ENCODE measurements around the gene SEL1L.

SEL1L gene

DNA sequence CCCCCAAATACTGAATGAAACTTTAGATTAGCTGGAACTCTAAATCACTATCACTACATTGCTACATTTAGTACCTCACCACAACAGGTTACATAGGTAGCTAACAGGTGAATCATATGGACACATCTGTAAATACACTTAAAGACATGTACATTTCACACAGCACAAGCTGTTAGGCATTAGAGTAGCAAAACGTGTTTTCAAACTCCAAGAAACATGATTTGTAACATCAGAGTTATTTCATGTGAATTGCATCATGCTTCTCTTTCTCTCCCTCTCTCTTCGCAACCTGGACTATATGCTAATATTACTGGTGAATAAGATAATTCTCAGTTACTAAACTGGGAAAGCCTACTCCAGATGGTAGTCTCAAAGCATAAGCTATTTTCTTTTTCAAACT, 4.3 kb downstream of the SEL1L start:
- TF ChIP-seq, protein P1, sequence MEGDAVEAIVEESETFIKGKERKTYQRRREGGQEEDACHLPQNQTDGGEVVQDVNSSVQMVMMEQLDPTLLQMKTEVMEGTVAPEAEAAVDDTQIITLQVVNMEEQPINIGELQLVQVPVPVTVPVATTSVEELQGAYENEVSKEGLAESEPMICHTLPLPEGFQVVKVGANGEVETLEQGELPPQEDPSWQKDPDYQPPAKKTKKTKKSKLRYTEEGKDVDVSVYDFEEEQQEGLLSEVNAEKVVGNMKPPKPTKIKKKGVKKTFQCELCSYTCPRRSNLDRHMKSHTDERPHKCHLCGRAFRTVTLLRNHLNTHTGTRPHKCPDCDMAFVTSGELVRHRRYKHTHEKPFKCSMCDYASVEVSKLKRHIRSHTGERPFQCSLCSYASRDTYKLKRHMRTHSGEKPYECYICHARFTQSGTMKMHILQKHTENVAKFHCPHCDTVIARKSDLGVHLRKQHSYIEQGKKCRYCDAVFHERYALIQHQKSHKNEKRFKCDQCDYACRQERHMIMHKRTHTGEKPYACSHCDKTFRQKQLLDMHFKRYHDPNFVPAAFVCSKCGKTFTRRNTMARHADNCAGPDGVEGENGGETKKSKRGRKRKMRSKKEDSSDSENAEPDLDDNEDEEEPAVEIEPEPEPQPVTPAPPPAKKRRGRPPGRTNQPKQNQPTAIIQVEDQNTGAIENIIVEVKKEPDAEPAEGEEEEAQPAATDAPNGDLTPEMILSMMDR (conservative IDR thresholded peaks at IDR 0.05; ENCODE audit: low read length) = no peak
- peak; percentile 78 for DNase-seq (ENCODE audit: low read depth)
- no peak overlapping the region for H3K4me3 ChIP-seq (ENCODE audit: low read length)

DNA sequence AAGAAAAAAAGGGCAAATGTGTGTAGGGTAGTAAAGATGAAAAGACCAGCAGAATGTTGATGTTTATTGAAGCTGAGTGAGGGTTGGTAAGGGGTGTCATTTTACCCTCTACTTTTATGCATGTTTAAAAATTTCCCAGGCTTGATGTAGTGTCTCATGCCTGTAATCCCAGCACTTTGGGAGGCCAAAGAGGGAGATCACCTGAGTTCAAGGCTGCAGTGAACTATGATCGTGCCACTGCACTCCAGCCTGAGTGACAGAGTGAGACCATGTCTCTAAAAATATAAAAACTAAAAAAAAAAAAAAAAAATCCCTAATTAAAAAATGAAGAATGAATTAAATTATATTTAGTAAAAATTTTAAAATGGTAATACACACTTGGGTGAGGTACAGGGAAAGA, 8.5 kb downstream of the SEL1L start:
- no peak overlapping the region for H3K4me3 ChIP-seq (ENCODE audit: low read length)
- no peak for DNase-seq (ENCODE audit: low read depth)
- TF ChIP-seq, protein P1 (conservative IDR thresholded peaks at IDR 0.05; ENCODE audit: low read length) = no peak

DNA sequence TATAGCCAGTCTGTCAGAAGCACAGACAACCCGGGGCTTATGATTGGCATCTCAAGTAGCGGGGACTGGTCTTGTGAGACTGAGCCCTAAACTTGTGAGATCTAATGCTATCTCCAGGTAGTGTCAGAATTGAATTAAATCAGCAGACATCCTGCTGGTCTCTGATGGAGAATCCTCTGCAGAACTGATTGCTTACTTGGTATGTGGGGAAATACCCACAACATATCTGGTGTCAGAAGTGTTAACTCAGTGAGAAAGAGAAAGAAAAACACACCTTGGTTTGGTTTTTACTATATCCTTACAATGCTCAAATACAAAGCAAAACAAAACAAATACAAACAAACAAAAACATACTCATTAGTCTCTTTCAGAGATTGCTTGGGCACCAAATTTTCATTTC, 10.0 kb downstream of the SEL1L start:
- H3K4me3 ChIP-seq (ENCODE audit: low read length) = no peak overlapping the region
- TF ChIP-seq, protein P1 (conservative IDR thresholded peaks at IDR 0.05; ENCODE audit: low read length) = no peak
- no peak for DNase-seq (ENCODE audit: low read depth)

DNA sequence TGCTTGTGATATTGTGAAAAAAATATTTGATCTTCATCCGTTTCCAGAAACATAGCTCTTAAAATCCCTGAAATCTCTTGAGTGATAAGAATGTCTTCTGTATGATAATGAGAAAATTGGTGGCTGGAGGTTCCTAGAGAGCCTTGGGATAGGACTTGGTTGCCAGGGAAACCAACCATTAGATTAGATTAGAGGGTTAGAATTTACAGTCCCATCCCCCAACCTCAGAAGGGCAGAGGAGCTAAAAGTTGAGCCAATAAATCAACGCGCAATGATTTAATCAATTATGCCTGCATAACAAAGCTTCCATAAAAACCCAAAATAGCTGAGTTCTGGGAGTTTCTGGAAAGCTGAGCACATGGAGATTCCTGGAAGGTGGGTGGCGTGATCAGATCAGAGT, 10.6 kb downstream of the SEL1L start:
- DNase-seq (ENCODE audit: low read depth) = no peak
- TF ChIP-seq, protein P1 (conservative IDR thresholded peaks at IDR 0.05; ENCODE audit: low read length) = no peak
- H3K4me3 ChIP-seq (ENCODE audit: low read length) = no peak overlapping the region

DNA sequence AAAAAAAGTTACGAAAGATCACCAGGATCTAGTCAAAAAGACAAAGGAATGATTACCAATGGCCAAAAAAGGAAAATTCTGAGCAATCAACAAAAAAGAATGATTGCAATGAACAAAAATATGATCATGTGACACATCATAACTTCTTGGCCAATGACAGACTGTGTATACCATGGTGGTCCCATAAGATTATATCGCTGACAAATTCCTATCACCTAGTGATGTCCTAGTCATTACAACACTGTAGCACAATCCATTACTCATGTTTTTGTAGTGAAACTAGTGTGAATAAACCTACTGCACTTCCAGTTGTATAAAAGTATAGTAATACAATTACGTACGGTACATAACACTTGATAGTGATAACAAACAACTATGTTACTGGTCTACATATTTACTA, 12.3 kb downstream of the SEL1L start:
- H3K4me3 ChIP-seq (ENCODE audit: low read length) = no peak overlapping the region
- TF ChIP-seq, protein P1 (conservative IDR thresholded peaks at IDR 0.05; ENCODE audit: low read length) = no peak

DNA sequence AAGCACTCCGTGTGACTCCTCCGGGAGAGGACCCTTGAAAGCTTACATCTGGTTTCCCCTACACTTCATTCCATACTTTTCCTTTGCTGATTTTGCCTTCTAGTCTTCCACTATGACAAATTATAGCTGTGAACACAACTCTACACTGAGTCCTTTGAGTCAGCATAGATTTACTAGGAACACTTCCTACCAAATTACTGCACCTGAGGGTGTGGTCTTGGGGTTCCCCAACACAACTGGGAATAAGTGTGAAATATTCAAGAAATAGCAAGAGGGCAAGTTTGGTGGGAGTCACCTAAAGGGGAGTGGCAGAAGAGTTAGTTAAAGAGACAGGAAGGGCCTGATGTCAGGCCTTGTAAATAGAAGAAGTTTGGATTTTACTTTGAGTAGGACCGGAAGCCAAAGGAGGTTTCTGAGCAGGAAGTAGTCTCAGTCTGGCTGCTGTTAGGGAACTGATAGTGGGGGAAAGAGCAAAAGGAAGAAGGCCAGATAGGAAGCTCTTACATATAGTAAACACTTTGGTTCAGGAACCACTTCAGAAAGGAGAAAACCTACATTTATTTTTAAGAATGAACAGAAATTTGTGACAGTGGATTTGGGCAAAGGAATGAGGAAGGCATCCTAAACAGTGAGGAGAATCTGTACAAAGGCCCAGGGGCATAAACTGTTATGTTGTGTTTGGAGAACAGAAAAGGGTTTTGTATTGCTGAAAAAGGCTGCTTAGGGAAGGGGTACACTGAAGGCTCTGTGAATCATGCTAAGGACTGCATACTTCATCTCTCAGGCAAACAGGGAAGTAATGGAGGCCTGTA, 14.2 kb downstream of the SEL1L start:
- TF ChIP-seq, protein P1 (conservative IDR thresholded peaks at IDR 0.05; ENCODE audit: low read length) = no peak
- no peak for DNase-seq (ENCODE audit: low read depth)
- no peak overlapping the region for H3K4me3 ChIP-seq (ENCODE audit: low read length)

More for the DNA sequence above, 12.3 kb downstream of the SEL1L start:
- DNase-seq (ENCODE audit: low read depth) = no peak

DNA sequence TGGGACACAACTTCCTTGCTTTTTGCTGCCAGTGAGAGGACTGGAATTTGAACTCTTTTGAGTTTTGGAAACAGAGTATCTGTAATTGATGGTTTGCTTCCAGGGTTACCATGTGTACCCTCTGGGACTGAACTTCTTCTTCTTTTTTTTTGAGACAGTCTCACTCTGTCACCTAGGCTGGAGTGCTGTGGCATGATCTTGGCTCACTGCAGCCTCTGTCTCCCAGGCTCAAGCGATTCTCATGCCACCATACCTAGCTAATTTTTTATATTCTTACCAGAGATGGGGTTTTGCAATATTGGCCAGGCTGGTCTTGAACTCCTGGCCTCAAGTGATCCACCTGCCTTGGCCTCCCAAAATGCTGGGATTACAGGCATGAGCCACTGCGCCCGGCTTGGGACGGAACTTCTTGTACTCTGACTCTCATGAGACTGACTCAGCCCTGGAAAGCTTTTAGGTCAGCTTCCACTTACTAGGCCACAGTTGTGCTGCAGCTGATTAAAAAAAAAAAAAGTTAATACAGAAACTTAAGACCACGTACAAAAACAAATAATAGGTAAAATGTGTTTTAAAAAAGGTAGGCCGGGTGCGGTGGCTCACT, 15.8 kb downstream of the SEL1L start:
- H3K4me3 ChIP-seq (ENCODE audit: low read length) = no peak overlapping the region
- TF ChIP-seq, protein P1 (conservative IDR thresholded peaks at IDR 0.05; ENCODE audit: low read length) = no peak
- peak; percentile 45 for DNase-seq (ENCODE audit: low read depth)

Measured in AG10803 (cell line).